GM12878 (cell line): ENCODE data around the gene HMOX1. TPM values are rescaled to one million over a fixed set of nuclear protein-coding genes. Genes with fewer than 3 reads are reported as not detected.

ENCODE experiments used
- ATAC-seq: fragments of 200-7000 bp; cut with Tn5 transposase; 3 replicates; pipeline ENCODE4 v1.9.1; 2020; ENCODE audit warnings: mild to moderate bottlenecking, moderate library complexity
- BruUV-seq: library from RNA; stranded (reverse); fragments of 400-500 nt; replicated peaks from 2 replicates; lab custom pipeline; 2021; lab: Mats Ljungman, UMichigan
- CTCF ChIA-PET: fragments of 300-600 bp; sonication (Branson Sonifier 250); formaldehyde crosslinking; extraction: SDS; loops from one replicate; lab custom pipeline; 2021; ENCODE audit warnings: inconsistent platforms; lab: Yijun Ruan, JAX
- POLR2A ChIA-PET: fragments of 350-600 bp; formaldehyde crosslinking; extraction: SDS; loops from one replicate; lab custom pipeline; 2021; ENCODE audit warnings: inconsistent platforms; lab: Charles Lee
- RAD21 ChIA-PET: fragments of 300-600 bp; sonication (Branson Sonifier 250); formaldehyde crosslinking; loops from one replicate; lab custom pipeline; 2023; ENCODE audit warnings: antibody characterized with exemption; ENCODE audit not compliant: unreplicated experiment; lab: Charles Lee
- SMC1A ChIA-PET: fragments of 300-600 bp; sonication (Branson Sonifier 250); formaldehyde crosslinking; loops from one replicate; lab custom pipeline; 2023; ENCODE audit not compliant: unreplicated experiment, uncharacterized antibody; lab: Charles Lee
- DNase-seq: peaks from one replicate; pipeline ENCODE4 v3.0.0-alpha.2; 2011; ENCODE audit warnings: low read depth, low spot score
- FAIRE-seq: peaks from 3 replicates; lab custom pipeline; 2011; peaks lifted over from hg19 to GRCh38; lab: Jason Lieb, UNC
- H2AFZ ChIP-seq: 2 replicates; pipeline ENCODE4 v1.6.0; 2011; ENCODE audit warnings: low read depth, low read length, control low read depth; ENCODE audit not compliant: control insufficient read depth
- H3K27ac ChIP-seq: 2 replicates; pipeline ENCODE4 v1.5.1; 2011; ENCODE audit warnings: control low read depth; ENCODE audit not compliant: control insufficient read depth, insufficient read depth
- H3K27me3 ChIP-seq, 2 experiments: replicated peaks in 1 of 2; 2 replicates each; pipeline versions ENCODE4 v1.6.0 to v1.6.1; 2011; ENCODE audit warnings: low read length in 1 of 2; ENCODE audit not compliant: control insufficient read depth in 2 of 2, insufficient read depth in 2 of 2
- H3K36me3 ChIP-seq, 2 experiments: 2 replicates each; pipeline ENCODE4 v1.5.1; 2011; ENCODE audit warnings: low read length in 1 of 2; ENCODE audit not compliant: control insufficient read depth in 2 of 2, insufficient read depth in 2 of 2
- H3K4me1 ChIP-seq: 2 replicates; pipeline ENCODE4 v1.6.1; 2011; ENCODE audit warnings: mild to moderate bottlenecking, low read length, moderate library complexity, mixed read lengths; ENCODE audit not compliant: control insufficient read depth, insufficient read depth
- H3K4me2 ChIP-seq: 2 replicates; pipeline ENCODE4 v1.6.0; 2011; ENCODE audit warnings: control low read depth; ENCODE audit not compliant: control insufficient read depth, insufficient read depth
- H3K4me3 ChIP-seq: fragments of 200-600 bp; sonication (generic); 2 replicates; pipeline ENCODE4 v1.5.1; 2016
- H3K79me2 ChIP-seq: 2 replicates; pipeline ENCODE4 v1.6.0; 2011; ENCODE audit warnings: low read length; ENCODE audit not compliant: control insufficient read depth, insufficient read depth
- H3K9ac ChIP-seq: 2 replicates; pipeline ENCODE4 v1.8.0; 2011; ENCODE audit warnings: low read length, control low read depth, mixed read lengths; ENCODE audit not compliant: control insufficient read depth, insufficient read depth
- H3K9me3 ChIP-seq: replicated peaks from 3 replicates; pipeline ENCODE4 v1.5.1; 2011; ENCODE audit warnings: mild to moderate bottlenecking, low read length; ENCODE audit not compliant: control insufficient read depth, insufficient read depth
- H4K20me1 ChIP-seq: 2 replicates; pipeline ENCODE4 v1.6.0; 2011; ENCODE audit not compliant: control insufficient read depth, insufficient read depth
- ASH2L ChIP-seq: fragments of 300-600, 200-600 bp; sonication (generic); IDR thresholded peaks from 2 replicates; pipeline ENCODE4 v1.6.1; 2017; ENCODE audit warnings: low read depth, mild to moderate bottlenecking, borderline replicate concordance
- BHLHE40 ChIP-seq, 2 experiments: fragments of 450-650 bp in 1 of 2; IDR thresholded peaks; 2 replicates each; pipeline ENCODE4 v1.6.1; 2011 to 2017; ENCODE audit warnings: low read depth in 2 of 2, borderline replicate concordance in 1 of 2, improper control_type of control experiment in 1 of 2, low read length in 1 of 2, mild to moderate bottlenecking in 1 of 2
- BMI1 ChIP-seq: fragments of 450-650 bp; IDR thresholded peaks from 2 replicates; pipeline ENCODE4 v1.6.1; 2016; ENCODE audit warnings: mild to moderate bottlenecking, moderate library complexity, borderline replicate concordance
- CREM ChIP-seq: IDR thresholded peaks from 2 replicates; pipeline ENCODE4 v1.6.1; 2014; ENCODE audit warnings: antibody characterized with exemption, low read depth
- FOXM1 ChIP-seq: IDR thresholded peaks from 2 replicates; pipeline ENCODE4 v1.6.1; 2012; ENCODE audit warnings: low read depth, mild to moderate bottlenecking, inconsistent platforms, low read length, moderate library complexity
- MXI1 ChIP-seq: fragments of 150-350 bp; IDR thresholded peaks from 2 replicates; pipeline ENCODE4 v1.6.1; 2011; ENCODE audit warnings: low read depth, mild to moderate bottlenecking, inconsistent platforms, low read length, improper control_type of control experiment
- NFXL1 ChIP-seq: fragments of 450-650 bp; IDR thresholded peaks from 2 replicates; pipeline ENCODE4 v1.6.1; 2017; ENCODE audit warnings: antibody characterized with exemption, mild to moderate bottlenecking, borderline replicate concordance
- PAX8 ChIP-seq: fragments of 450-650 bp; IDR thresholded peaks from 2 replicates; pipeline ENCODE4 v1.6.1; 2017; ENCODE audit warnings: mild to moderate bottlenecking, moderate library complexity
- POLR2AphosphoS5 ChIP-seq: IDR thresholded peaks from 2 replicates; pipeline ENCODE4 v1.6.1; 2011; ENCODE audit warnings: mild to moderate bottlenecking, low read length, inconsistent platforms
- RBBP5 ChIP-seq: fragments of 200-600 bp; sonication (generic); conservative IDR thresholded peaks from 2 replicates; pipeline ENCODE4 v1.6.1; 2016
- RCOR1 ChIP-seq: conservative IDR thresholded peaks from 2 replicates; pipeline ENCODE4 v1.6.1; 2012; ENCODE audit warnings: low read depth, low read length, improper control_type of control experiment
- SMAD1 ChIP-seq: fragments of 450-650 bp; IDR thresholded peaks from 2 replicates; pipeline ENCODE4 v1.6.1; 2018; ENCODE audit warnings: mild to moderate bottlenecking, low read depth; ENCODE audit not compliant: partially characterized antibody
- SRF ChIP-seq, 2 experiments: IDR thresholded peaks; 2 replicates each; pipeline ENCODE4 v1.6.1; 2011; ENCODE audit warnings: low read depth in 2 of 2, low read length in 2 of 2, mild to moderate bottlenecking in 1 of 2, moderate library complexity in 1 of 2
- TCF7 ChIP-seq: IDR thresholded peaks from 2 replicates; pipeline ENCODE4 v1.6.1; 2014; ENCODE audit warnings: antibody characterized with exemption, borderline replicate concordance
- ZBTB11 ChIP-seq: fragments of 450-650 bp; formaldehyde crosslinking; IDR thresholded peaks from 2 replicates; pipeline ENCODE4 v1.5.0; 2022; ENCODE audit warnings: mild to moderate bottlenecking, missing genetic modification characterization
- ZNF384 ChIP-seq: IDR thresholded peaks from 2 replicates; pipeline ENCODE4 v1.6.1; 2012; ENCODE audit warnings: low read depth, mild to moderate bottlenecking, low read length, improper control_type of control experiment, borderline replicate concordance
- WGBS: methylation state at CpG from one replicate; pipeline ENCODE4 v1.1.6; 2016; ENCODE audit warnings: low lambda C conversion rate; ENCODE audit not compliant: insufficient replicate concordance, insufficient coverage; ENCODE audit errors: missing lambda C conversion rate; 5-methylcytosine and 5-hydroxymethylcytosine counted together
- in situ Hi-C: fragments of 300-500 bp; cut with MboI; formaldehyde crosslinking; loops from 9 replicates; pipeline ENCODE4 v1.14.3; 2018; ENCODE audit warnings: mixed read lengths
- intact Hi-C: fragments of 100-400 bp; cut with micrococcal nuclease; formaldehyde crosslinking; loops from one replicate; pipeline ENCODE4 v1.14.2; 2022; ENCODE audit not compliant: unreplicated experiment
- polyA plus RNA-seq, 11 experiments: library from polyadenylated mRNA; depleted of rRNA in 4 of 11; unstranded in 6 of 11; stranded (reverse) in 5 of 11; fragments of >200 nt; fragmentation: Nextera tagmentation in 4 of 11; fragmentation: Illumina TruSeq in 1 of 11; extraction: Ambion mirVana in 4 of 11; extraction: Trizol in 1 of 11; gene quantifications; 1 replicate in 1 of 11; 2 replicates in 10 of 11; pipeline versions ENCODE4 v1.2.1 to v1.2.3, GENCODE V29; 2011 to 2016; ENCODE audit warnings: inconsistent platforms in 2 of 11, missing spikeins in 2 of 11, low read depth in 1 of 11
- total RNA-seq, 4 experiments: library from RNA; depleted of rRNA in 3 of 4; stranded (reverse); fragments of >200 nt in 3 of 4; fragmentation: Illumina TruSeq in 1 of 4; extraction: Trizol in 1 of 4; gene quantifications; 2 replicates each; pipeline versions ENCODE4 v1.2.1 to v1.2.3, GENCODE V29; 2013 to 2021

Gene HMOX1
- total and polyA plus RNA-seq, 10 of the 15 experiments (the other 5 are each of a cell fraction or from before 2014, with no cell fraction given): 1.5 to 36.7 (median 18.8) TPM

- Histone ChIP-seq H3K4me1 (peaks cover 32% of the 10 kb centered on the region), H3K9me3 (peaks cover 2% of the 10 kb centered on the region; the same call in 1 of the 3 replicates), H3K79me2 (no peaks in the 10 kb centered on the region), H3K4me2 (no peak overlapping the region), H3K27ac (no peak overlapping the region), H3K36me3 (peaks cover 0 to 4% of the 10 kb centered on the region in 2 experiments; a peak in 2 of 4 replicates), H3K4me3 (no peak overlapping the region), H3K27me3 (no peaks in the 10 kb centered on the region)
- intact Hi-C loops: no loop called here
- no TSS peak for BruUV-seq
- POLR2A ChIA-PET: no interaction called here
- 79% methylated on average over 18 of the region's 18 CpGs for WGBS
- RAD21 ChIA-PET: no interaction called here
- FAIRE-seq (no peak), ATAC-seq (no peak)
- CTCF ChIA-PET: interaction anchor here (1.4 kb wide), 1 partner anchor 279 kb away, joined by 5 read pairs; no protein-coding TSS in a partner anchor
- SMC1A ChIA-PET: no interaction called here
- TF ChIP-seq BMI1 (no peak), PAX8 (no peak), TCF7 (no peak), ASH2L (no peak), SMAD1 (no peak), MXI1 (no peak)
- TF ChIP-seq, all 136 proteins: peak for 0
- in situ Hi-C loops: no loop called here
- H3K9ac ChIP-seq: no peak overlapping the region
- H4K20me1 ChIP-seq: no peaks in the 10 kb centered on the region
- no peak for DNase-seq
- H2AFZ ChIP-seq: no peak overlapping the region
Observed at GRCh38 chr22:35348026-35348590, 32.8 kb upstream of the HMOX1 start.

- H3K79me2 ChIP-seq: no peaks in the 10 kb centered on the region
- DNase-seq (no peak), ATAC-seq (no peak), FAIRE-seq (no peak)
- ChIA-PET RAD21 (no interaction called here), CTCF (interaction anchor here (1.4 to 5.2 kb wide), 2 partner anchors 234 to 279 kb away, joined by 5 to 91 read pairs; no protein-coding TSS in a partner anchor), POLR2A (no interaction called here), SMC1A (no interaction called here)
- H3K36me3 ChIP-seq: peaks cover 0 to 4% of the 10 kb centered on the region in 2 experiments; a peak in 2 of 4 replicates
- no peak overlapping the region for H3K27ac ChIP-seq
- no peaks in the 10 kb centered on the region for H3K27me3 ChIP-seq
- WGBS: 39% methylated on average over 5 of the region's 5 CpGs
- no peak overlapping the region for H2AFZ ChIP-seq
- intact Hi-C loops (no loop called here), in situ Hi-C loops (no loop called here)
- no TSS peak for BruUV-seq
- TF ChIP-seq SRF (IDR thresholded peaks at IDR 0.05; ENCODE audit: low read depth in 2 of 2, low read length in 2 of 2) (no peak), RBBP5 (no peak), ZNF384 (no peak), CREM (no peak), FOXM1 (no peak), RCOR1 (no peak), ZBTB11 (CRISPR knock-in tag) (no peak), BHLHE40 (IDR thresholded peaks at IDR 0.05; ENCODE audit: borderline replicate concordance in 1 of 2, low read depth in 2 of 2, low read length in 1 of 2) (no peak), POLR2AphosphoS5 (no peak), NFXL1 (no peak)
- H3K4me3 ChIP-seq: no peak overlapping the region
- H3K9me3 ChIP-seq: no peaks in the 10 kb centered on the region
- no peak overlapping the region for H3K9ac ChIP-seq
- no peak overlapping the region for H3K4me2 ChIP-seq
- no peaks in the 10 kb centered on the region for H4K20me1 ChIP-seq
- H3K4me1 ChIP-seq: peaks cover 37% of the 10 kb centered on the region
Observed at GRCh38 chr22:35348703-35349102, 32.2 kb upstream of the HMOX1 start.
